Endodermal cell (in vitro differentiated cells): ENCODE results near the gene DDX56. TPM values are rescaled to one million over a fixed set of nuclear protein-coding genes. Genes with fewer than 3 reads are reported as not detected.
"Not testable (repeated sequence)": the region's sequence is repeated elsewhere in the genome, so short reads cannot be mapped to it uniquely, and the experiment has no call there.

Experiments used
- DNase-seq: peaks from one replicate; pipeline ENCODE4 v3.0.0-alpha.2; 2017
- H3K27ac ChIP-seq: 2 replicates; pipeline ENCODE4 v1.5.1; 2013; ENCODE audit warnings: mild to moderate bottlenecking, low read depth, low read length, moderate library complexity
- H3K27me3 ChIP-seq: 2 replicates; pipeline ENCODE4 v1.6.1; 2013; ENCODE audit warnings: mild to moderate bottlenecking, low read length, moderate library complexity; ENCODE audit not compliant: insufficient read depth, control insufficient read depth, poor library complexity, severe bottlenecking
- H3K36me3 ChIP-seq: 2 replicates; pipeline ENCODE4 v1.7.0; 2013; ENCODE audit warnings: mild to moderate bottlenecking, low read length, moderate library complexity; ENCODE audit not compliant: control insufficient read depth, insufficient read depth
- H3K4me1 ChIP-seq: one replicate; pipeline ENCODE4 v1.7.0; 2013; ENCODE audit warnings: low read length; ENCODE audit not compliant: control insufficient read depth, insufficient read depth
- H3K4me3 ChIP-seq: 2 replicates; pipeline ENCODE4 v1.5.1; 2013; ENCODE audit warnings: mild to moderate bottlenecking, low read length, moderate library complexity
- H3K9ac ChIP-seq: 2 replicates; pipeline ENCODE4 v1.6.1; 2013; ENCODE audit warnings: mild to moderate bottlenecking, low read length, moderate library complexity; ENCODE audit not compliant: poor library complexity, severe bottlenecking; ENCODE audit errors: extremely low read depth
- H3K9me3 ChIP-seq: 2 replicates; pipeline ENCODE4 v1.6.1; 2013; ENCODE audit warnings: mild to moderate bottlenecking, low read length, moderate library complexity; ENCODE audit not compliant: control insufficient read depth
- H3K27ac Mint-ChIP-seq: 2 replicates; pipeline ENCODE4 v1.8.0; 2020; ENCODE audit warnings: mixed read lengths
- H3K27me3 Mint-ChIP-seq: 2 replicates; pipeline ENCODE4 v1.8.0; 2021; ENCODE audit warnings: mild to moderate bottlenecking, mixed read lengths; ENCODE audit not compliant: insufficient read depth
- H3K36me3 Mint-ChIP-seq: 2 replicates; pipeline ENCODE4 v1.8.0; 2020; ENCODE audit warnings: low read depth, mixed read lengths
- H3K4me1 Mint-ChIP-seq: 2 replicates; pipeline ENCODE4 v1.8.0; 2020; ENCODE audit warnings: mixed read lengths
- H3K4me3 Mint-ChIP-seq: 2 replicates; pipeline ENCODE4 v1.8.0; 2020; ENCODE audit warnings: mild to moderate bottlenecking, moderate library complexity, mixed read lengths
- H3K9me3 Mint-ChIP-seq: 2 replicates; pipeline ENCODE4 v1.8.0; 2020; ENCODE audit warnings: mild to moderate bottlenecking, mixed read lengths
- WGBS, 2 experiments: methylation state at CpG; one replicate each; pipeline versions ENCODE4 v1.1.5 to v1.1.7; 2013; ENCODE audit warnings: missing lambda C conversion rate in 2 of 2, mixed read lengths in 1 of 2; ENCODE audit not compliant: insufficient coverage in 1 of 2, insufficient read length in 1 of 2; 5-methylcytosine and 5-hydroxymethylcytosine counted together
- total RNA-seq, 2 donors: library from RNA; stranded (reverse); fragmentation: NEBNext Ultra II Directional in 1 of 2; extraction: Animal tissue kit (Norgen Biotek cat#: 25700) in 1 of 2; gene quantifications; 2 replicates in 1 of 2; 3 replicates in 1 of 2; pipeline ENCODE4 v1.2.1, GENCODE V29; 2021
- TF ChIP-seq, protein P1 (sequence below): fragments of 200-600 bp; sonication (generic); conservative IDR thresholded peaks from 2 replicates; pipeline ENCODE4 v1.5.0; 2021; ENCODE audit warnings: antibody characterized with exemption, mild to moderate bottlenecking

The DDX56 gene
- total RNA-seq, 2 donors from 2014 or later: 73.6 to 79.2 TPM

DNA sequence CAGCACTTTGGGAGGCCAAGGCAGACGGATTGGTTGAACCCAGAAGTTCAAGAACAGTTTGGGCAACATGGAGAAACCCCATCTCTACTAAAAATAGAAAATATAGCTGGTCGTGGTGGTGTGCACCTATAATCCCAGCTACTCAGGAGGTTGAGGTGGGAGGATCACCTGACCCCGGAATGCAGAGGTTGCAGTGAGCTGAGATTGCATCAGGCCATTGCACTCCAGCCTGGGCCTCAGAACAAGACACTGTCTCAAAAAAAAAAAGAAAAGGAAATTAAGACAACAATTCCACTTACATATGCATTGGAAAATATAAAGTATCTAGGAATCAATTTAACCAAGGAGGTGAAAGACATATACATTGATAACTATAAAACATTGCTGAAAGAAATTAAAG lies 25.5 kb upstream of the DDX56 start:
- Histone ChIP-seq H3K4me3 (no peak overlapping the region), H3K27me3 (peaks cover 4% of the 10 kb centered on the region), H3K9ac (no peak overlapping the region), H3K9me3 (no peaks in the 10 kb centered on the region), H3K27ac (no peak overlapping the region), H3K4me1 (no peaks in the 10 kb centered on the region), H3K36me3 (no peaks in the 10 kb centered on the region)
- Mint-ChIP-seq H3K27ac (no peak overlapping the region), H3K4me3 (no peak overlapping the region), H3K4me1 (no peaks in the 10 kb centered on the region), H3K36me3 (no peaks in the 10 kb centered on the region), H3K9me3 (no peaks in the 10 kb centered on the region), H3K27me3 (peaks cover 18% of the 10 kb centered on the region)
- DNase-seq: no peak
- TF ChIP-seq, protein P1, sequence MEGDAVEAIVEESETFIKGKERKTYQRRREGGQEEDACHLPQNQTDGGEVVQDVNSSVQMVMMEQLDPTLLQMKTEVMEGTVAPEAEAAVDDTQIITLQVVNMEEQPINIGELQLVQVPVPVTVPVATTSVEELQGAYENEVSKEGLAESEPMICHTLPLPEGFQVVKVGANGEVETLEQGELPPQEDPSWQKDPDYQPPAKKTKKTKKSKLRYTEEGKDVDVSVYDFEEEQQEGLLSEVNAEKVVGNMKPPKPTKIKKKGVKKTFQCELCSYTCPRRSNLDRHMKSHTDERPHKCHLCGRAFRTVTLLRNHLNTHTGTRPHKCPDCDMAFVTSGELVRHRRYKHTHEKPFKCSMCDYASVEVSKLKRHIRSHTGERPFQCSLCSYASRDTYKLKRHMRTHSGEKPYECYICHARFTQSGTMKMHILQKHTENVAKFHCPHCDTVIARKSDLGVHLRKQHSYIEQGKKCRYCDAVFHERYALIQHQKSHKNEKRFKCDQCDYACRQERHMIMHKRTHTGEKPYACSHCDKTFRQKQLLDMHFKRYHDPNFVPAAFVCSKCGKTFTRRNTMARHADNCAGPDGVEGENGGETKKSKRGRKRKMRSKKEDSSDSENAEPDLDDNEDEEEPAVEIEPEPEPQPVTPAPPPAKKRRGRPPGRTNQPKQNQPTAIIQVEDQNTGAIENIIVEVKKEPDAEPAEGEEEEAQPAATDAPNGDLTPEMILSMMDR: no peak
- WGBS, 2 experiments: 64 to 68% methylated on average over 3 of the region's 3 CpGs

DNA sequence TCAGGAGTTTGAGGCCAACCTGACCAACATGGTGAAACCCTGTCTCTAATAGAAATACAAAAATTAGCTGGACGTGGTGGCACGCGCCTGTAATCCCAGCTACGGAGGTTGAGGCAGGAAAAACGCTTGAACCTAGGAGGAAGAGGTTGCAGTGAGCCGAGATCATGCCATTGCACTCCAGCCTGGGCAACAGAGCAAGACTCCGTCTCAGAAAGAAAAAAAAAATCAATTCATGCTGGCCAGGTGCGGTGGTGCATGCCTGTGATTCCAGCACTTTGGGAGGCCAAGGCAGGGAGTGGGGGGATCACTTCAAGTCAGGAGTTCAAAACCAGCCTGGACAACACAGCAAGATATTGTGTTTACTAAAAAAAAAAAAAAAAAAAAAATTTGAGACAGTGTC lies 23.5 kb upstream of the DDX56 start:
- not testable (repeated sequence) for H3K27ac ChIP-seq, H3K9me3 Mint-ChIP-seq, H3K4me1 ChIP-seq, H3K4me1 Mint-ChIP-seq, H3K4me3 ChIP-seq, H3K36me3 ChIP-seq, H3K9me3 ChIP-seq, H3K36me3 Mint-ChIP-seq, H3K27me3 ChIP-seq, H3K4me3 Mint-ChIP-seq, H3K27ac Mint-ChIP-seq, DNase-seq, H3K9ac ChIP-seq
- 88 to 94% methylated on average over 7 to 8 of the region's 8 CpGs for WGBS, 2 experiments
- H3K27me3 Mint-ChIP-seq: peaks cover 20% of the 10 kb centered on the region

- H3K4me3 Mint-ChIP-seq: no peak overlapping the region
- Histone ChIP-seq H3K9me3 (no peaks in the 10 kb centered on the region), H3K36me3 (no peaks in the 10 kb centered on the region), H3K9ac (no peak overlapping the region), H3K27me3 (peaks cover 4% of the 10 kb centered on the region), H3K27ac (no peak overlapping the region), H3K4me3 (no peak overlapping the region), H3K4me1 (no peaks in the 10 kb centered on the region)
- TF ChIP-seq, protein P1: no peak
- H3K27ac Mint-ChIP-seq: no peak overlapping the region
- no peaks in the 10 kb centered on the region for H3K36me3 Mint-ChIP-seq
- no peak for DNase-seq
- no peaks in the 10 kb centered on the region for H3K9me3 Mint-ChIP-seq
- WGBS, 2 experiments: 86 to 92% methylated on average over 4 to 5 of the region's 5 CpGs
- H3K27me3 Mint-ChIP-seq: peaks cover 12% of the 10 kb centered on the region
- no peaks in the 10 kb centered on the region for H3K4me1 Mint-ChIP-seq
These were observed 22.4 kb upstream of the DDX56 start for GRCh38 chr7:44595934-44596635.

GRCh38 chr7:44590910-44591309 lies 17.2 kb upstream of the DDX56 start:
- H3K4me1 Mint-ChIP-seq: no peaks in the 10 kb centered on the region
- no peak overlapping the region for H3K9ac ChIP-seq
- H3K27me3 Mint-ChIP-seq: peaks cover 6% of the 10 kb centered on the region
- H3K9me3 Mint-ChIP-seq: no peaks in the 10 kb centered on the region
- no peak for DNase-seq
- H3K4me3 Mint-ChIP-seq: no peak overlapping the region
- TF ChIP-seq, protein P1: no peak
- H3K9me3 ChIP-seq: no peaks in the 10 kb centered on the region
- no peaks in the 10 kb centered on the region for H3K36me3 ChIP-seq
- no peak overlapping the region for H3K27ac ChIP-seq
- no peaks in the 10 kb centered on the region for H3K4me1 ChIP-seq
- H3K36me3 Mint-ChIP-seq: no peaks in the 10 kb centered on the region
- no peaks in the 10 kb centered on the region for H3K27me3 ChIP-seq
- 94 to 100% methylated on average over 1 of the region's 1 CpG for WGBS, 2 experiments
- no peak overlapping the region for H3K4me3 ChIP-seq
- no peak overlapping the region for H3K27ac Mint-ChIP-seq
